GM19395 (cell line): Measurements from ENCODE around the gene THAP8.
A peak's percentile ranks its signal among the peaks of the same experiment; 100 is the strongest.

ENCODE experiments used
- ATAC-seq: cut with Tn5 transposase; IDR thresholded peaks from one replicate; pipeline ENCODE4 v1.9.1; 2021; ENCODE audit warnings: mild to moderate bottlenecking, moderate library complexity; ENCODE audit not compliant: unreplicated experiment

THAP8 gene, protein sequence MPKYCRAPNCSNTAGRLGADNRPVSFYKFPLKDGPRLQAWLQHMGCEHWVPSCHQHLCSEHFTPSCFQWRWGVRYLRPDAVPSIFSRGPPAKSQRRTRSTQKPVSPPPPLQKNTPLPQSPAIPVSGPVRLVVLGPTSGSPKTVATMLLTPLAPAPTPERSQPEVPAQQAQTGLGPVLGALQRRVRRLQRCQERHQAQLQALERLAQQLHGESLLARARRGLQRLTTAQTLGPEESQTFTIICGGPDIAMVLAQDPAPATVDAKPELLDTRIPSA

DNA sequence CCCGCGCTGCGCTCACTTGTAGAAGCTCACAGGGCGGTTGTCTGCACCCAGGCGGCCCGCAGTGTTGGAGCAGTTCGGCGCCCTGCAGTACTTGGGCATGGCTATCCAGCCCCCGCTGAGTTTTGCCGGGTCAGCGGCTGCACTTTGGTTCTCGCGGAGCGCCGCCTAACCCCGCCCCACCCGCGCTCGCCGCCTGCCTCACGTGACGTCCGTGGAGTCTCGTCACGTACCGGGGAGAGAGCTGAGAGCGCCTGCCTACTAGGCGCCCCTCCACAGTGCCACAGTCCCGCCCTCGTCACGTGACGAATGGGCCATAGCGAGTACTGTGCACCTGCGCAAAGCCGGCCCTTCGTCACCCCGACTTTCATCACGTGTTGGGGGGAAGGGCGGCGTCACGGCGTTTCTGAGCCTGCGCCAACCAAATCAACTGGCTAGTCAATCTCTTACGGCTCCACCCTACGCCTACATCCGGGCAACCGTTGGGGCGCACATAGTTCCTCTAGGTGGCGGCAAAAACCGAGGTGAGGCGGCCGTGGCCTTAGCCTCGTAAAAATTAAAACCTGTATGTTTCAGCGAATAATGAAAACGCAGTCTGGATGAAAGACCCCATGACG, at the start of gene THAP8:
THAP8 (minus strand) TSS at position 167 of the 614 bp plus-strand sequence; CDS start at position 99, 68 bp downstream.
- peak; percentile 85 for ATAC-seq

DNA sequence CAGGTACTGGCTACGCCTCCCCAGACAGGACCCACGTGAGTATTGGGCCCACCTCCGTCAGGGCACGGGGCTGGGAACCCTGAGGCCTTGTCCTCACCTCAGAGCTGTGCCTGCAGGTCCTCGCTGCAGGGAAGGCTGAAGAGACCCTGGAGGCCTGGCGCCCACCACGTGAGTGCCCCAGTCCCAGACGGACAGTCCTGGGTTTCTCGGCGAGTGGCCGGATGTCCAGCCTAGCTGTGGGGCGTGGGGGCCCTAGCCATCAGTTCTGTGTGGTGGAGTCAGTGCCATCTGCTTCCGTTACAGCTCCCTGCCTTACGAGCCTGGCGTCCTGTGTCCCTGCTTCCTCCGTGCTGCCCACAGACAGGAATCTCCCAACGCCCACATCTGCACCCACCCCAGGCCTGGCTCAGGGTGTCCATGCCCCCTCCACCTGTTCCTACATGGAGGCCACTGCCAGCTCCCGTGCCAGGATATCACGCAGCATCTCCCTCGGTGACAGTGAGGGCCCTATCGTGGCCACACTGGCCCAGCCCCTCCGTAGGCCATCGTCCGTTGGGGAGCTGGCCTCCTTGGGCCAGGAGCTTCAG, 49.0 kb upstream of the THAP8 start:
- no peak for ATAC-seq

DNA sequence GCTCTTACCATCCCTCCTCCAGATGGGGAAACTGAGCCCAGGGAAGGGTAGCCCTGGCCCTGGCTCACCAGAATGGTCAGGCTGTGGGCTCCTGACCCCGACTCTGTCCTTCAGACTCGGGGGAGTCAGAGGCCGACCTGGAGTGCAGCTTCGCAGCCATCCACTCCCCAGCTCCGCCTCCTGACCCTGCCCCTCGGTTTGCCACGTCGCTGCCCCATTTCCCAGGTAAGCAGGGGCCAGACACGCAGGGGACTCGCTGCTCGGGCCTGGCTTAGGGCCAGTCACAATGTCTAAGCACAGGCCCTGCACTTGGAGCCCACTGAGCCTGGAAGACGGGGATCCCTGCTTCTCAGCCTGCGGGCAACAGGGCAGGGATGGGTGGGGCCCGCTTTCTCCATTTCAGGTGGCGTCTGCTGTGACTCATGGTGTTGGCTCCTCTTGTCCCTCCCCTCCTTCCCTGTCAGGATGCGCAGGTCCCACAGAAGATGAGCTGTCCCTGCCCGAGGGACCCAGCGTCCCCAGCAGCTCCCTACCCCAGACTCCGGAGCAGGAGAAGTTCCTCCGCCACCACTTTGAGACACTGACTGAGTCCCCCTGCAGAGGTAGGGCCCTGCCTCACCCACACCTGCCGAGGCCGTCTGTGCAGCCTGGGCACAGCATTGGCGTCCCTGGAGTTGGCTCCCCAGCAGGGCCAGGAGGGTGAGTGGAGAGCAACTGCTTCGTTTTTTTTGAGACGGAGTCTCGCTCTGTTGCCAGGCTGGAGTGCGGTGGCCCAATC, 47.7 kb upstream of the THAP8 start:
- ATAC-seq = no peak

DNA sequence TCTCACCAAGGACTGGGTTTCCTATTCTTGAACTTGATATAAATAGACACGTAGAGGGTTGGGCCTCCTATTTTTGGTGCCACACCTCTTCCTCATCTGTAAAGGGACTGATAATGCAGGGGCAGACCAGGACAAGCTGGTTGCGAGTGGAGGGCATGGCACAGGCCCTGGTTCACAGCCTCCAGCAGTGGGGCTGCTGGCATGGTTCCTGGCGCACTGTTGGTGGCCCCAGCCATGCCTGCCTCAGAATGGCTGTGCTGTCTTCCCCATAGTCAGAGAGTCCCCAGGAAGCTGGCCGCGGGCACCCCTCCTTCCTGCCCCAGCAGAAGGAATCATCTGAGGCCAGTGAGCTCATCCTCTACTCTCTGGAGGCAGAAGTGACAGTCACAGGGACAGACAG, 46.4 kb upstream of the THAP8 start:
- ATAC-seq = no peak

DNA sequence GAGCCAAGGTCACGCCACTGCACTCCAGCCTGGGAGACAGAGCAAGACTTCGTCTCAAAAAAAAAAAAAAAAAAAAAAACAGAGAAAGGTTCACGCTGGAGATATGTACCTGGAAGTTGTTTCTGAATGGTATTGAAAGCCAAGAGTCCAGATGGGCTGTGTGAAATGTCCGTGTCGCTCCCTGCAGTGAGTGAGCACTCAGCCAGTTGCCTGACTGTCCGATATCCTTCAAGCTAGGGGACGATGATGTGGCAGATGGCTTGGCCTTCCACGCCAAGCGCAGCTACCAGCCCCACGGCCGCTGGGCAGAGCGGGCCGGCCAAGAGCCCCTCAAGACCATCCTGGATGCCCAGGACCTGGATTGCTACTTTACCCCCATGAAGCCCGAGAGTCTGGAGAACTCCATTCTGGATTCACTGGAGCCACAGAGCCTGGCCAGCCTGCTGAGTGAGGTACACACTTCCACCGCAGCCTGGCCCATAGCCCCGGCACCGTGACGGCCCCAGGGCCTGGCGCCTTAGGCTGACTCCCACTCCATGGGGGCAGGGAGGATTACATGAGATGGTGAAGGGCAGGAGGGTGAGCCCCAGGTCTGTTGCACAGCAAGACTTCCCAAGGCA, 45.2 kb upstream of the THAP8 start:
- ATAC-seq = no peak

DNA sequence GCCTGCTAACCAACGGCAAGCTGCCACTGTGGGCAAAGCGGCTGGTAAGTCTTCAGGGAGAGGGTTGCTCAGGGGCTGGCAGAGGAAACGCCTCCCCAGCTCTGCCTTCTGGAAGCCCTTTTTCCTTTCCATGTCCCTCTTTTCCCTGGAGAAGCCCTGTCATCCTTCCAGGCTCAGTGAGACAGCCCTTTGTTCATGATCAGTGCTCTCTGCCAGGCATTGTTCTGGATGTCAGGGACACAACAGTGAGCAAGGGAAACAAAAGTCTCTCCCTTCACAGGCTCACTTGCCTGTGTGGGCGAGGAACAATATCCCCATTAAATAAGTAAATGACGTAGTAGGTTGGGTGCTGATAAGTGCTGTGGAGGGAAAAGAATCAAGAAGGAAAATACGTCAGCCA, 43.0 kb upstream of the THAP8 start:
- no peak for ATAC-seq

DNA sequence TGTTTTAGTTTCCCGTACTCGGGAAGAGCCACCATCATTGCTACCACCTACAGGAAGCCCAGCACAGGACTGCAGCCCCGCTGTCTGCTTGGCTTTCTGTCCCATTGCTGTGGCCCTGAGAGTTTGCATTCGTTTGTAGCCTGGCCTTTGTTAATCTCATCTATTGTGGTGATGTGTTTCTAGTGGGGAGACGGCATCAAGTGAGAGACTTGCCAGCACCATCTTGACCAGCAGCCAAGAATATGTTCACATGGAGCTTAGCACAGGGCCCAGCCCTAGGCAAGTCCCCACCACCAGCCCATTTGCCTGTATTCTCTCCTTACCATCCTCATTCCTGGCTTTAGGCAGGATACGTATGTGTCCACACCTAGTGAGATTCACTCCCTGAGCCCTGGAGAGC, 39.6 kb upstream of the THAP8 start:
- ATAC-seq = no peak

DNA sequence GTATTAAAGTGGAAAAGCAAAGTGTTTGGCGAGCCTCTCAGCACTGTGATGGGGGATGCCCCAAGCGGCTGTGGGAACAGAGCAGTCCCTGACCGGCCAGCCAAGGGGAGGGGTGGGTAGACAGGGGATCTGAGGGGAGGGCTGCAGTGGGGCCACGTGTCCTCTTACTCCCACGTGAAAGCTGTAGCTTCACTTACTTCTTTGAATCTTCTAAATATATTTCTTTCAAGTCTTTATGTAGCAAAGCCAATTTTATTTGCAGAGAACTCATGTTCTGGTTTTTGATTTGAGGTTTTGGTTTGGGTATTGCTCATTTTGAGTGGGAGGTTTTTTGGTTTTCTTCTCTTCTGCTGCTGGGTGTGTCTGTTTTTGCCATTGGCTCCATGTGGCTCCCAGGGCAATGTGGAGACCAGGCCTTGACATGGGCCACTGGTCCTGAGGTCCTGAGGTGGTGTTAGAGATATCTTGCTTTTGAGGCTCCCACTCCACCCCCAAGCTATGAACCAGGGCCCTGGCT, 39.1 kb upstream of the THAP8 start:
- no peak for ATAC-seq

DNA sequence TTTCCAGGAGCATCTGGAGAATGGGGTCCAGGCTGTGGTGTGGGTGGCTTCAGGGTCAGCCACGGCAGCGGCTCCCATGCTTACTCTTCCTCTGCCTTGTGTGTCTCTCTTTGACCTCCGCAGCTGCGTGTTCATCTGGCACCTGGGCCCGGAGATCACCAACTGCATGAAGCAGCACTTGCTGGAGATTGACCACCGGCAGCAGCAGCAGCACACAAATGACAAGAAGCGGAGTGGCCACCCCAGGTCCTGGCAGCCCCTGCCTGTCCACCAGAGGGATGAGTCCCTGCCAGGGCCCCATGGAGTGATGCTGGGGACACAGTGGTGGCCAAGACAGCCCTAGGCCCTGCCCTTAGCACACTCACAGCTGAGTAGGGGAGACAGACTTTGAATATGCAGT, 38.5 kb upstream of the THAP8 start:
- ATAC-seq = no peak

DNA sequence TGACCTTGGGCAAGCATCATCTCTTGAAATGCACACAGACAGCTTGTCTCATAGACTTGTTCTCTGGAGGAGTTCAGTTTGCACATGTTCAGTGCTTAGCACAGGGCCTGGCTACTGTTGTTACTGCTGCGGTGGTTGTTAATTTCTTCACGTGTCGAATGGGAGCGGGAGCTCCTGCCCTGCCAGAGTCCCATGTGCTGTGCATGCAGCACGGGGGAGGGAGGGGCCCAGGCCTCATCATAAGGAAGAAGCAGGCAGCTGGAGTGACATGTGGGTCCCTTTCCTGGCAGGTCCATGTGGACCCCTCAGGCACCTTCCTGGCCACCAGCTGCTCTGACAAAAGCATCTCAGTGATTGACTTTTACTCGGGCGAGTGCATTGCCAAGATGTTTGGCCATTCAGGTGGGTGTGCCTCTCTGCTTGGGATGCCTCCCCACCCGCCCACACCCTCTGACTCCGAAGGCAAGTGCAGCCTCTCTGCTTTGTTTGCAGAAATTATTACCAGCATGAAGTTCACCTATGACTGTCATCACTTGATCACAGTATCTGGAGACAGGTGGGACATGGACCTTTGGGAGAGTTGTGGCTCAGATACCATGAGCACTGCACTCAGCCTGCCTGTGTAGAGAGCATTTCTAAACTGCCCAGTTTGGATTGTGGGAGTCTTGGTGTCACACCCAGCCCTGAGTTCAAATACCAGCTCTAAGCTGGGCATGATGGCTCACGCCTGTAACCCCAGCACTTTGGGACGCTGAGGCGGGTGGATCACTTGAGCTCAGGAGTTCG, 37.0 kb upstream of the THAP8 start:
- ATAC-seq = no peak

DNA sequence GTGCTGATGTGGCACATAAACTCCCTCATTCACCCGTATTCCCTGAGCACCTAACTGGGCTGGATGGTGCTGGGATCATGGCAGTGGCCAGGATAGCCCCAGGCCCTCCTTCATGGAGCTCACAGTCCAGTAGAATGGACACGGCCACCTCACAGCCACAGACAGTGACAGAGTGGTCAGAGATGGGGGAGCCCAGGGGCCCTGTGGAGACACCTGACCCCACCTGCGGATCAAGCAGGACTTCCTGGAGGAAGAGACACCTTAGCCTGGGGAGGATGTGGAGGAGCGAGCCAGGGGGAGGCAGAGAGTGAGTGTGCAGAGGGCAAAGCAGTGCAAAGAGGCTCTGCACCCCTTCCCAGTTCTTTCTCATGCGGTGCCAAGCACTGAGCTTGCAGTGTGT, 35.8 kb upstream of the THAP8 start:
- ATAC-seq = no peak

DNA sequence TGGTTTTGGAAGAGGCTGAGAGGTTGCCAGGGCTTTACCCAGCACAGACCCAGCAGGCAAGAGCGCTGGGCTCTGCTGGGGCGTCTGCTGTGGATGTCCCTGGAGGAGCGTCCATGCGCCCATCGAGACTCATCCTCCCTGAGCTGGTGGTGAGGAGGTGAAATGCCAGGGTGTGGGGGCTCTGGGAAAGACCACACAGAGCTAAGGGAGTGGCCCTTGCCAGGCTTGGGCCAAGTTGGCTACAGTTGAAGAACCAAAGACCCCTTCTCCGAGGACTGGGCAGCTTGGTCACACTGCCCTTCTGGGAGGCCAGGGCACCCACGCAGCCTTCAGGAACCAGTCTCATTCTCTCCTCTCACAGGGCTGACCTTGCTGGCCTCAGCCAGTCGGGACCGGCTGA, 32.2 kb upstream of the THAP8 start:
- no peak for ATAC-seq

DNA sequence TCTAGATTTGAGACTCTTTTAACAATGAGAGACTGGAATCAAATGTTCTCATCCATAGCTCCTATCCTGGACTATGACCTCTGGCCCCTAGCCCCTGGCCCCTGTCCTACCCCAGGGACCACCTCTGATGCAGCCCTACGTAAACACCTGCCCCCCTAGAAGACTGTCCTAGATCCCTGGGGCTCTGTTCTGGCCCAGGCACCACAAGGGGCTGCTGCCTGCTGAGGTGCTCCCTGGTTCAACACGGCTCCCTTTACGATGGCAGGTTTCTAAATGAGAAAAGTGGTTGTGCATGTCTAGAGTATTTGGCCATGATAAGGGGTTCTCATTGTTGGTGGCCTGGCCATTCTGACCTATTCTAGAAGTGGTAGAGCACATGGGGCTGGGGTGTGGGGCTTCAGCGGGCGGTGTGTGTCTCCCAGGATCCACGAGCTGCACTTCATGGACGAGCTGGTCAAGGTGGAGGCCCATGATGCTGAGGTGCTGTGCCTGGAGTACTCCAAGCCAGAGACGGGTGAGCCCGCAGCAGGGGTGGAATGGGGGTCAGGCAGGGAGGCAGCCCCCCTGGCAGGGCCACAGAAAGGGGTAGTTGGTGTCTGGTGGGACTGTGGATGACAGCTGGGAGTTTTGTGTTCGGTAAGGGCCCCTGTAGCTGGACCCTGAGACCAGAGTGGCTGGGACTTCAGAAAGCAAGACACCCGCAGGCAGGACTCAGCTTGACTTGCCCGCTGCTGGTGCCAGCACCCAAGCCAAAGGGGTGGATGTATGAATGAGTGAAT, 30.3 kb upstream of the THAP8 start:
- no peak for ATAC-seq

DNA sequence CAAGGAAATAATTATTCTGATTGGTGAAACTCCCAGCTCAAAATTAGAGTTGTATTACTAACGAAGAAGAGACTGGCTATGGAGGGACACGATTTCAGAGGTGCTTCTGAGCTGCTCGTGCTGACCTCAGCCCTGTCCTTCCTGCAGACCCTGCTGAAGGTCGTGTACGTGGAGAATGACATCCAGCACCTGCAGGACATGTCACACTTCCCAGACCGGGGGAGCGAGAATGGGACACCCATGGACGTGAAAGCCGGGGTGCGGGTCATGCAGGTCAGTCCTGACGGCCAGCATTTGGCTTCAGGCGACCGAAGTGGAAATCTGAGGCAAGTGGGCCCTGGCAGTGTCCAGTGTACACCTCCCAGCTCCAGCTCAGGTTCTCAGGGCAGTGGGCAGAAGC, 28.8 kb upstream of the THAP8 start:
- no peak for ATAC-seq

DNA sequence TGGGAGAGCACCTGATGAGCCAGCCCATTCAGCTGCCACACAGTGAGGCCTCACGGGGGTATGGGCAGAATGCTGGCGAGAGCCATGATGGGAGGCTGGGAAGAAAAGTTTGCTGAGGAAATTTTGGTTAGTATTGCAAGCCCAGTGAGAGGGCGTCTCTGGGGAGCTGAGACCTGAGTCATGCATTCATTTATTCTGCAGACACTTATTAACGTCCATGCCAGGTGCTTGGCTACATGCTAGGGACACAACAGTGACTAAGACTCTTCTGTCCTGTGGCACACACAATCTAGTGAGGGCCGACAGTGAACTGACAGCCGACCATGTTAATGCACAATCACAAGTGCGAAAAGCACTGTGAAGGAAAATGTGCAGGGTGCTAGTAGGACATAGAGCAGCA, 27.8 kb upstream of the THAP8 start:
- no peak for ATAC-seq

DNA sequence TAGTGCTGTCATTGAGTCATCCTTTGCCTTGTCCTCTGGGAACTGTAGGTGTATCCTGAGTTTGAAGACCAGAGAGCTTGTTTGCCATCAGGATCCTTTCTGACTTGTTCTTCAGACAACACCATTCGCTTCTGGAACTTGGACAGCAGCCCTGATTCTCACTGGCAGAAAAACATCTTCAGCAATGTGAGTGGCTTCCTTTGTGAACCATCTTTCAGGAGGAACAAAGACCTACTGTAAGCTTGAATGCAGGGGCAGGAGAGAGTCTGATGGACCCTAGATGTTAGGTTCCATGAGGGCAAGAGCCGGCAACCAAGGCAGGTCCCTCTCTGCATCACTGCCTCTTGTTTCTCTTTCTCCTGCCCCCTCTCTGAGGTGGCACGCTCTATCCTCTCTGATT, 27.3 kb upstream of the THAP8 start:
- no peak for ATAC-seq

DNA sequence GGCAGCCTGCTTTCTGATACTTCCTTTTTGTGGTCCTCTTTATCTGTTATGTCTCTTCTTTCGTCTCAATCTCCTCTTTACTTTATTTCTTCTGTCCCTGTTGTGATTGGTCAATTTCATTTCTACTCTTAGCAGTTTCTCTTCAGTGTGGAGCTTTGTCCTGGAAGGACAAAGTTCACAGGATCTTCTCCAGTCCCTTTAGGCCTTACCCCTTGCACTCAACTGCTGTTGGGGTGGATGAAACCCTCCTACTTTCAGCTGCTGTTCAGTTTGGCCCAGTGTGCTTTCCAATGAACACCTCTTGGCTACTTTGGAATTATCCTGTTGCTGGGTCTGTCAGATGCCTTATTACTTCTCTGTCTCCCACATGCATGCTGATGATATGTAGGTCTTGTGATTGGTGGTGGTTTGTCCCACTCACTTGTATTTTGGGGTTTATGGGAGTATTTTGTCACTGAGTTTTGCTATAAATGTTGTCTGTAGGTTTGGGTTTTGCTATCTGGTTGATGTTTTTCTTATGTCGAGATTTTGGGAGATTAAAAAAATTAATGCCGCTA, 25.4 kb upstream of the THAP8 start:
- no peak for ATAC-seq

DNA sequence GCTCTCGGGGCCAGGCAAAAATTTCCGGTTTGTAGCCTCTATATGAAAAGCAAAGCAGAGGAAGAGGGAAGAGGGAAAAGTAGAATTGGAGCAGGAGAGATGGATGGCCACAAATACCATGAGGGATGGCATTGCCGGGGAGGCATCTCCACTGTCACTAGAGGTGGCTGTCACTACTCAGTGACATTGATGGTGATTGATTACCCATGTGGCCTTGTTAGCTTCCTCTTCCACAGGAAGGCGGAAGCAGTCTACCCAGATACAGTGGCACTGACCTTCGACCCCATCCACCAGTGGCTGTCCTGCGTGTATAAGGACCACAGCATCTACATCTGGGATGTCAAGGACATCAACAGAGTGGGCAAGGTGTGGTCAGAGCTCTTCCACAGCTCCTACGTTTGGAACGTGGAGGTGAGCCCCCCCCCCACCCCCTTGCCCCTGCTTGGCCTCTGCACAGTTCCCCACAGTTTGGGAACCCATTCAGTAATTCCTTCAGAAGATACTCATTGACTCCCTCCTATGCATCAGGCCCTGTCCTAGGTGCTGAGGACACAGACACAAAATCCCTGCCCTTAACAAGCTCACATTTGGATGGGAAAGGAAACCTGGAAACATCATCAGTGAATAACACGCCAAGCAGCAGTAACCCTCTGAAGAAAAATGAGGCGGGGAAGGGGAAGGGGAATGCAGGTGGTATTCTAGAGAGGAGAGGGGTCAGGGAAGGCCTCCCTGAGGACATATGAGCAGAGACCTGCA, 19.2 kb upstream of the THAP8 start:
- ATAC-seq = no peak

DNA sequence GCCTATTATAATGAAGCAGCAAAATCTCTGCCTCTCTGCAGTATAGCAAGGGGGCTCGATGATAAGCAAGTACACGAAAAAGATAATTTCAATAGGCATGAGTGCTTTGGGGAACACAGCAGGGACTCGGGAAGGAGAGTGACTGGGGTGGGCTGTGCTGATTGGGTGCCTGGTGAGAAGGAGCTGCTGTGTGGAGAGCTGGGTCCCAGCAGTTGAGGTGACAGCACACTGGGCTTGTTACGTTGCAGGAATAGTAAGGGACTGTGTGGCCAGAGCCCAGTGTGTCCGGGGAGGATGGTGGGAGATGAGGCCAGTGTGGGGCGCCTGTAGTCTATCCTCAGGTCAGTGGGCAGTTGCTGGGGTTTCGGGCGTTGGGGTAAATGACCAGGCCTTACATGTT, 18.0 kb upstream of the THAP8 start:
- ATAC-seq = no peak
